H9 (cell line): ENCODE results near the gene PKIB. TPM values are rescaled to one million over a fixed set of nuclear protein-coding genes. Genes with fewer than 3 reads are reported as not detected.

Experiments used
- DNase-seq: peaks from one replicate; pipeline ENCODE4 v3.0.0-alpha.2; 2017
- H2AFZ ChIP-seq: one replicate; pipeline ENCODE4 v1.6.1; 2013; ENCODE audit warnings: mild to moderate bottlenecking, low read length, control low read depth, moderate library complexity
- H2AK5ac ChIP-seq: 2 replicates; pipeline ENCODE4 v1.6.1; 2013; ENCODE audit warnings: low read length, control low read depth, mixed read lengths; ENCODE audit not compliant: insufficient read length
- H2BK120ac ChIP-seq: one replicate; pipeline ENCODE4 v1.6.1; 2013; ENCODE audit warnings: low read depth, mild to moderate bottlenecking, low read length, control low read depth, inconsistent platforms; ENCODE audit not compliant: poor library complexity, severe bottlenecking
- H2BK12ac ChIP-seq: 2 replicates; pipeline ENCODE4 v1.6.1; 2013; ENCODE audit warnings: low read length, control low read depth, mixed read lengths, low read depth; ENCODE audit not compliant: insufficient read length
- H2BK15ac ChIP-seq: 2 replicates; pipeline ENCODE4 v1.6.1; 2013; ENCODE audit warnings: low read depth, low read length, control low read depth
- H2BK20ac ChIP-seq: one replicate; pipeline ENCODE4 v1.6.1; 2013; ENCODE audit warnings: low read depth, mild to moderate bottlenecking, low read length, control low read depth, inconsistent platforms; ENCODE audit not compliant: poor library complexity, severe bottlenecking
- H2BK5ac ChIP-seq: 2 replicates; pipeline ENCODE4 v1.6.1; 2013; ENCODE audit warnings: low read length, control low read depth, mixed read lengths; ENCODE audit not compliant: insufficient read length
- H3K14ac ChIP-seq: 2 replicates; pipeline ENCODE4 v1.6.1; 2013; ENCODE audit warnings: low read length, control low read depth; ENCODE audit not compliant: insufficient read depth
- H3K18ac ChIP-seq: 2 replicates; pipeline ENCODE4 v1.6.1; 2013; ENCODE audit warnings: low read depth, mild to moderate bottlenecking, mixed read lengths, low read length, control low read depth; ENCODE audit not compliant: insufficient read length
- H3K23ac ChIP-seq: 2 replicates; pipeline ENCODE4 v1.6.1; 2013; ENCODE audit warnings: low read length, control low read depth, mixed read lengths, low read depth; ENCODE audit not compliant: insufficient read length
- H3K23me2 ChIP-seq: 2 replicates; pipeline ENCODE4 v1.6.1; 2013; ENCODE audit warnings: low read depth, mild to moderate bottlenecking, mixed read lengths, low read length, control low read depth; ENCODE audit not compliant: insufficient read length, poor library complexity, severe bottlenecking
- H3K27ac ChIP-seq: 2 replicates; pipeline ENCODE4 v1.5.1; 2013; ENCODE audit warnings: low read length, control low read depth, mixed read lengths, low read depth; ENCODE audit not compliant: insufficient read length
- H3K27me3 ChIP-seq: 2 replicates; pipeline ENCODE4 v1.6.1; 2013; ENCODE audit warnings: low read length, control low read depth, inconsistent platforms; ENCODE audit not compliant: insufficient read depth
- H3K4ac ChIP-seq: 2 replicates; pipeline ENCODE4 v1.6.1; 2013; ENCODE audit warnings: low read depth, mild to moderate bottlenecking, control low read depth, inconsistent platforms, low read length, moderate library complexity
- H3K4me1 ChIP-seq: 2 replicates; pipeline ENCODE4 v1.6.1; 2013; ENCODE audit warnings: low read length, control low read depth, inconsistent platforms; ENCODE audit not compliant: insufficient read depth
- H3K4me2 ChIP-seq: 2 replicates; pipeline ENCODE4 v1.6.1; 2013; ENCODE audit warnings: low read length, control low read depth, mixed read lengths; ENCODE audit not compliant: insufficient read length, insufficient read depth
- H3K56ac ChIP-seq: 2 replicates; pipeline ENCODE4 v1.6.1; 2013; ENCODE audit warnings: low read depth, mild to moderate bottlenecking, mixed read lengths, low read length, control low read depth; ENCODE audit not compliant: insufficient read length
- H3K79me1 ChIP-seq: 2 replicates; pipeline ENCODE4 v1.6.1; 2013; ENCODE audit warnings: low read depth, mild to moderate bottlenecking, moderate library complexity, low read length, control low read depth, inconsistent platforms; ENCODE audit not compliant: insufficient read depth, poor library complexity, severe bottlenecking
- H3K79me2 ChIP-seq: 2 replicates; pipeline ENCODE4 v1.6.1; 2013; ENCODE audit warnings: low read length, control low read depth, inconsistent platforms; ENCODE audit not compliant: insufficient read depth
- H3K9ac ChIP-seq: 2 replicates; pipeline ENCODE4 v1.6.1; 2013; ENCODE audit warnings: low read length, control low read depth, mixed read lengths; ENCODE audit not compliant: insufficient read length; ENCODE audit errors: extremely low read depth
- H3K9me3 ChIP-seq: one replicate; pipeline ENCODE4 v1.6.1; 2013; ENCODE audit warnings: low read depth, low read length, inconsistent platforms; ENCODE audit not compliant: control insufficient read depth
- H3T11ph ChIP-seq: one replicate; pipeline ENCODE4 v1.6.1; 2013; ENCODE audit warnings: mild to moderate bottlenecking, low read length, control low read depth, inconsistent platforms
- H4K20me1 ChIP-seq: one replicate; pipeline ENCODE4 v1.6.1; 2013; ENCODE audit not compliant: control insufficient read depth, insufficient read length, insufficient read depth
- H4K5ac ChIP-seq: 2 replicates; pipeline ENCODE4 v1.6.1; 2013; ENCODE audit warnings: low read depth, mild to moderate bottlenecking, mixed read lengths, low read length, control low read depth; ENCODE audit not compliant: insufficient read length
- H4K8ac ChIP-seq: replicated peaks from 2 replicates; pipeline ENCODE4 v1.6.1; 2013; ENCODE audit warnings: low read length, control low read depth, mixed read lengths, low read depth; ENCODE audit not compliant: insufficient read length
- H4K91ac ChIP-seq: 2 replicates; pipeline ENCODE4 v1.6.1; 2013; ENCODE audit warnings: low read depth, mild to moderate bottlenecking, moderate library complexity, mixed read lengths, low read length, control low read depth; ENCODE audit not compliant: insufficient read length
- H3K27ac Mint-ChIP-seq, 3 experiments: 2 replicates in 2 of 3; 3 replicates in 1 of 3; pipeline ENCODE4 v1.8.0; 2020 to 2021; ENCODE audit warnings: mixed read lengths in 3 of 3, mild to moderate bottlenecking in 1 of 3, moderate library complexity in 1 of 3
- H3K27me3 Mint-ChIP-seq: 2 replicates; pipeline ENCODE4 v1.8.0; 2021; ENCODE audit warnings: low read depth, mild to moderate bottlenecking, moderate library complexity, mixed read lengths
- H3K36me3 Mint-ChIP-seq, 3 experiments: 2 replicates in 2 of 3; 3 replicates in 1 of 3; pipeline ENCODE4 v1.8.0; 2020 to 2021; ENCODE audit warnings: low read depth in 3 of 3, mixed read lengths in 3 of 3; ENCODE audit not compliant: insufficient read depth in 1 of 3
- H3K4me1 Mint-ChIP-seq, 2 experiments: 2 replicates each; pipeline ENCODE4 v1.8.0; 2020; ENCODE audit warnings: mixed read lengths in 2 of 2
- H3K4me3 Mint-ChIP-seq, 2 experiments: 2 replicates in 1 of 2; 3 replicates in 1 of 2; pipeline ENCODE4 v1.8.0; 2020 to 2021; ENCODE audit warnings: mild to moderate bottlenecking in 2 of 2, mixed read lengths in 2 of 2, moderate library complexity in 1 of 2
- H3K9me3 Mint-ChIP-seq, 2 experiments: 2 replicates in 1 of 2; 3 replicates in 1 of 2; pipeline ENCODE4 v1.8.0; 2020; ENCODE audit warnings: mild to moderate bottlenecking in 2 of 2, mixed read lengths in 2 of 2, moderate library complexity in 1 of 2
- WGBS: extraction: QIAGEN DNeasy Blood & Tissue Kit; methylation state at CpG from one replicate; pipeline ENCODE4 v1.1.7; 2013; ENCODE audit warnings: missing lambda C conversion rate, low lambda C conversion rate, mixed read lengths; ENCODE audit not compliant: insufficient read length; ENCODE audit errors: extremely low coverage; 5-methylcytosine and 5-hydroxymethylcytosine counted together
- total RNA-seq: library from RNA; stranded (reverse); gene quantifications from 2 replicates; pipeline ENCODE4 v1.2.1, GENCODE V29; 2021
- TF ChIP-seq, protein P1 (sequence below): fragments of 200-600 bp; sonication (generic); conservative IDR thresholded peaks from 3 replicates; pipeline ENCODE4 v1.8.0; 2021; ENCODE audit warnings: antibody characterized with exemption, mild to moderate bottlenecking

The PKIB gene
- total RNA-seq, 1 experiment from 2014 or later: 46.5 TPM

DNA sequence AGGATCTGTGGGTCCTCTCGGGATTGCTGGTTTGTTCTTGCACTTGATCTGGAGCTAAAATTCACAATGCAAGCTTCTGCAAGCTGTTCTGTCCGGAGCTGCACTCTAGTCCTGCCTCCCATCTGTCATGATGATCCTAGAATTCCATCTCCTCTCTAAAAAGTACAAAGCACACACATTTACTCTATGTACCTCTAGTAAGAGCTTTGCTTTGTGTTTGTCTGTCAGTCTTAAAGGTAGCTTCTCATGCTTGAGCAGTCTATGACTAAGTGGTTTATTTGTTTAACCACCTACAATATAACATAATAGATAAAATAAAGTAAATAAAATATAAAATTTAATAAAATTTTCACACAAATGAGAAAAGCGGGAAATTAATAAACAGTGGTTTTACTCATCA, 46.0 kb upstream of the PKIB start:
- TF ChIP-seq, protein P1, sequence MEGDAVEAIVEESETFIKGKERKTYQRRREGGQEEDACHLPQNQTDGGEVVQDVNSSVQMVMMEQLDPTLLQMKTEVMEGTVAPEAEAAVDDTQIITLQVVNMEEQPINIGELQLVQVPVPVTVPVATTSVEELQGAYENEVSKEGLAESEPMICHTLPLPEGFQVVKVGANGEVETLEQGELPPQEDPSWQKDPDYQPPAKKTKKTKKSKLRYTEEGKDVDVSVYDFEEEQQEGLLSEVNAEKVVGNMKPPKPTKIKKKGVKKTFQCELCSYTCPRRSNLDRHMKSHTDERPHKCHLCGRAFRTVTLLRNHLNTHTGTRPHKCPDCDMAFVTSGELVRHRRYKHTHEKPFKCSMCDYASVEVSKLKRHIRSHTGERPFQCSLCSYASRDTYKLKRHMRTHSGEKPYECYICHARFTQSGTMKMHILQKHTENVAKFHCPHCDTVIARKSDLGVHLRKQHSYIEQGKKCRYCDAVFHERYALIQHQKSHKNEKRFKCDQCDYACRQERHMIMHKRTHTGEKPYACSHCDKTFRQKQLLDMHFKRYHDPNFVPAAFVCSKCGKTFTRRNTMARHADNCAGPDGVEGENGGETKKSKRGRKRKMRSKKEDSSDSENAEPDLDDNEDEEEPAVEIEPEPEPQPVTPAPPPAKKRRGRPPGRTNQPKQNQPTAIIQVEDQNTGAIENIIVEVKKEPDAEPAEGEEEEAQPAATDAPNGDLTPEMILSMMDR: no peak
- H3K23ac ChIP-seq: no peak overlapping the region
- no peaks in the 10 kb centered on the region for H3K23me2 ChIP-seq
- peaks cover 2% of the 10 kb centered on the region; the same call in 1 of the 2 replicates for H3K4me1 ChIP-seq
- no peak overlapping the region for H3K9ac ChIP-seq
- H3K4me3 Mint-ChIP-seq: no peak overlapping the region
- no peak overlapping the region for H4K91ac ChIP-seq
- no peaks in the 10 kb centered on the region for H4K20me1 ChIP-seq
- peaks cover 11% of the 10 kb centered on the region for H3K79me1 ChIP-seq
- no peak overlapping the region for H3K4ac ChIP-seq
- H2BK15ac ChIP-seq: no peak overlapping the region
- H4K5ac ChIP-seq: no peak overlapping the region
- no peaks in the 10 kb centered on the region for H3K27me3 Mint-ChIP-seq
- H3K27me3 ChIP-seq: no peaks in the 10 kb centered on the region
- H2AFZ ChIP-seq: no peak overlapping the region
- H3K27ac Mint-ChIP-seq: no peak overlapping the region
- no peak overlapping the region for H2BK20ac ChIP-seq
- H2AK5ac ChIP-seq: no peak overlapping the region
- H3K36me3 Mint-ChIP-seq: peaks cover 10 to 16% (median 10%) of the 10 kb centered on the region in 3 experiments; a peak in 6 of 7 replicates
- H3K4me1 Mint-ChIP-seq: peaks cover 14 to 24% of the 10 kb centered on the region in 2 experiments
- H2BK5ac ChIP-seq: no peak overlapping the region
- H3T11ph ChIP-seq: no peak overlapping the region
- H3K56ac ChIP-seq: no peak overlapping the region
- H2BK12ac ChIP-seq: no peak overlapping the region
- H3K9me3 ChIP-seq: no peaks in the 10 kb centered on the region
- WGBS: no CpG with 5 or more reads among the region's 3 CpGs
- H3K9me3 Mint-ChIP-seq: peaks cover 3 to 8% of the 10 kb centered on the region in 2 experiments; a peak in 4 of 5 replicates
- H3K27ac ChIP-seq: no peak overlapping the region
- no peak overlapping the region for H4K8ac ChIP-seq
- H3K79me2 ChIP-seq: no peaks in the 10 kb centered on the region; the same call in 1 of the 2 replicates
- H2BK120ac ChIP-seq: no peak overlapping the region
- no peak overlapping the region for H3K18ac ChIP-seq
- no peak for DNase-seq
- H3K4me2 ChIP-seq: no peak overlapping the region
- no peak overlapping the region for H3K14ac ChIP-seq
